HG03354 (cell line): ENCODE results near the gene HMOX2.

Source experiments
- ATAC-seq: cut with Tn5 transposase; IDR thresholded peaks from one replicate; pipeline ENCODE4 v1.9.1; 2021; ENCODE audit warnings: mild to moderate bottlenecking; ENCODE audit not compliant: unreplicated experiment, poor library complexity, severe bottlenecking

HMOX2 gene

GRCh38 chr16:4461250-4462085 is 14.7 kb upstream of the HMOX2 start:
- no peak for ATAC-seq

GRCh38 chr16:4463522-4464163 is 12.6 kb upstream of the HMOX2 start:
- ATAC-seq: no peak

GRCh38 chr16:4465977-4466779 is 10.0 kb upstream of the HMOX2 start:
- ATAC-seq: no peak

GRCh38 chr16:4467916-4468315 is 8.3 kb upstream of the HMOX2 start:
- no peak for ATAC-seq

- ATAC-seq: no peak
These were observed 7.2 kb upstream of the HMOX2 start for GRCh38 chr16:4468972-4469371.

GRCh38 chr16:4471869-4472268 is 4.3 kb upstream of the HMOX2 start:
- ATAC-seq: no peak

- no peak for ATAC-seq
These were observed 3.3 kb upstream of the HMOX2 start for GRCh38 chr16:4472880-4473279.

- ATAC-seq: peak; percentile 67
These were observed 1.8 kb upstream of the HMOX2 start, which contains the start of gene NMRAL1 for GRCh38 chr16:4474192-4474961. Gene NMRAL1, minus strand, starts transcription at chr16:4474625. Its CDS starts 493 bp downstream, at chr16:4474132.

GRCh38 chr16:4477966-4478365 is 1.8 kb downstream of the HMOX2 start:
- ATAC-seq: no peak

GRCh38 chr16:4481526-4481925 is 5.3 kb downstream of the HMOX2 start:
- no peak for ATAC-seq

- no peak for ATAC-seq
These were observed 5.8 kb downstream of the HMOX2 start for GRCh38 chr16:4481963-4482362.

GRCh38 chr16:4486126-4486893 is 10.1 kb downstream of the HMOX2 start:
- ATAC-seq: no peak

- no peak for ATAC-seq
These were observed 11.8 kb downstream of the HMOX2 start for GRCh38 chr16:4487955-4488498.

- ATAC-seq: no peak
These were observed 12.3 kb downstream of the HMOX2 start for GRCh38 chr16:4488499-4488967.

- ATAC-seq: no peak
These were observed 12.8 kb downstream of the HMOX2 start for GRCh38 chr16:4489030-4489429.

- no peak for ATAC-seq
These were observed 15.7 kb downstream of the HMOX2 start for GRCh38 chr16:4491898-4492297.

GRCh38 chr16:4494746-4495490 is 18.7 kb downstream of the HMOX2 start:
- ATAC-seq: no peak

- no peak for ATAC-seq
These were observed 19.6 kb downstream of the HMOX2 start for GRCh38 chr16:4495766-4496165.
